ENCODE data around the gene NAIF1. TPM values are rescaled to one million over a fixed set of nuclear protein-coding genes. Genes with fewer than 3 reads are reported as not detected.
"Not testable (repeated sequence)": the region's sequence is repeated elsewhere in the genome, so short reads cannot be mapped to it uniquely, and the experiment has no call there.

NAIF1 gene
- total RNA-seq, result 9.6 TPM

GRCh38 chr9:128066713-128067644, at the start of gene NAIF1:
Gene NAIF1, minus strand, starts transcription at chr9:128067320. Its CDS starts 219 bp downstream, at chr9:128067101.
- DNase-seq, result peak; percentile 99

- no peak for DNase-seq
These were observed 49.3 kb upstream of the NAIF1 start for GRCh38 chr9:128116104-128117083.

- DNase-seq, result no peak
These were observed 48.3 kb upstream of the NAIF1 start for GRCh38 chr9:128115187-128116103.

- no peak for DNase-seq
These were observed 47.4 kb upstream of the NAIF1 start for GRCh38 chr9:128114326-128115186.

GRCh38 chr9:128113526-128114325, 46.6 kb upstream of the NAIF1 start:
- no peak for DNase-seq

GRCh38 chr9:128111726-128112125, 44.6 kb upstream of the NAIF1 start:
- not testable (repeated sequence) for DNase-seq

- peak; percentile 41 for DNase-seq
These were observed 42.1 kb upstream of the NAIF1 start for GRCh38 chr9:128109050-128109709.

GRCh38 chr9:128108269-128109049, 41.3 kb upstream of the NAIF1 start:
- no peak for DNase-seq

GRCh38 chr9:128107468-128108268, 40.5 kb upstream of the NAIF1 start:
- DNase-seq, result no peak

GRCh38 chr9:128106940-128107467, 39.9 kb upstream of the NAIF1 start:
- DNase-seq, result no peak

GRCh38 chr9:128106181-128106939, 39.2 kb upstream of the NAIF1 start:
- DNase-seq, result no peak

- no peak for DNase-seq
These were observed 38.5 kb upstream of the NAIF1 start for GRCh38 chr9:128105538-128106175.

GRCh38 chr9:128104171-128104618, 37.1 kb upstream of the NAIF1 start:
- peak; percentile 88 for DNase-seq

- DNase-seq, result no peak
These were observed 36.5 kb upstream of the NAIF1 start for GRCh38 chr9:128103589-128103962.

- DNase-seq, result no peak
These were observed 35.9 kb upstream of the NAIF1 start for GRCh38 chr9:128102861-128103588.
